Coronary artery (tissue), 2 donors: ENCODE data around the gene MRPS18C.
"Not testable (repeated sequence)": the region's sequence is repeated elsewhere in the genome, so short reads cannot be mapped to it uniquely, and the experiment has no call there.

Source experiments
- DNase-seq: peaks from one replicate; pipeline ENCODE4 v3.0.0-alpha.2; 2017; ENCODE audit warnings: low spot score
- H3K27ac ChIP-seq, 2 donors: fragments of 200-600 bp; sonication (generic); one replicate each; pipeline ENCODE4 v1.5.1; 2016 to 2019
- H3K4me3 ChIP-seq: fragments of 200-600 bp; sonication (generic); 2 replicates; pipeline ENCODE4 v1.5.1; 2016; ENCODE audit warnings: mild to moderate bottlenecking, moderate library complexity
- TF ChIP-seq, protein P1 (sequence below): fragments of 200-600 bp; sonication (generic); IDR thresholded peaks from one replicate; pipeline ENCODE4 v1.5.1; 2019; ENCODE audit warnings: antibody characterized with exemption

MRPS18C gene

GRCh38 chr4:83473966-83474365 is 18.1 kb downstream of the MRPS18C start:
- no peak for DNase-seq
- TF ChIP-seq, protein P1, sequence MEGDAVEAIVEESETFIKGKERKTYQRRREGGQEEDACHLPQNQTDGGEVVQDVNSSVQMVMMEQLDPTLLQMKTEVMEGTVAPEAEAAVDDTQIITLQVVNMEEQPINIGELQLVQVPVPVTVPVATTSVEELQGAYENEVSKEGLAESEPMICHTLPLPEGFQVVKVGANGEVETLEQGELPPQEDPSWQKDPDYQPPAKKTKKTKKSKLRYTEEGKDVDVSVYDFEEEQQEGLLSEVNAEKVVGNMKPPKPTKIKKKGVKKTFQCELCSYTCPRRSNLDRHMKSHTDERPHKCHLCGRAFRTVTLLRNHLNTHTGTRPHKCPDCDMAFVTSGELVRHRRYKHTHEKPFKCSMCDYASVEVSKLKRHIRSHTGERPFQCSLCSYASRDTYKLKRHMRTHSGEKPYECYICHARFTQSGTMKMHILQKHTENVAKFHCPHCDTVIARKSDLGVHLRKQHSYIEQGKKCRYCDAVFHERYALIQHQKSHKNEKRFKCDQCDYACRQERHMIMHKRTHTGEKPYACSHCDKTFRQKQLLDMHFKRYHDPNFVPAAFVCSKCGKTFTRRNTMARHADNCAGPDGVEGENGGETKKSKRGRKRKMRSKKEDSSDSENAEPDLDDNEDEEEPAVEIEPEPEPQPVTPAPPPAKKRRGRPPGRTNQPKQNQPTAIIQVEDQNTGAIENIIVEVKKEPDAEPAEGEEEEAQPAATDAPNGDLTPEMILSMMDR, result no peak
- Histone ChIP-seq H3K4me3 (no peak overlapping the region), H3K27ac (no peak overlapping the region)

DNA sequence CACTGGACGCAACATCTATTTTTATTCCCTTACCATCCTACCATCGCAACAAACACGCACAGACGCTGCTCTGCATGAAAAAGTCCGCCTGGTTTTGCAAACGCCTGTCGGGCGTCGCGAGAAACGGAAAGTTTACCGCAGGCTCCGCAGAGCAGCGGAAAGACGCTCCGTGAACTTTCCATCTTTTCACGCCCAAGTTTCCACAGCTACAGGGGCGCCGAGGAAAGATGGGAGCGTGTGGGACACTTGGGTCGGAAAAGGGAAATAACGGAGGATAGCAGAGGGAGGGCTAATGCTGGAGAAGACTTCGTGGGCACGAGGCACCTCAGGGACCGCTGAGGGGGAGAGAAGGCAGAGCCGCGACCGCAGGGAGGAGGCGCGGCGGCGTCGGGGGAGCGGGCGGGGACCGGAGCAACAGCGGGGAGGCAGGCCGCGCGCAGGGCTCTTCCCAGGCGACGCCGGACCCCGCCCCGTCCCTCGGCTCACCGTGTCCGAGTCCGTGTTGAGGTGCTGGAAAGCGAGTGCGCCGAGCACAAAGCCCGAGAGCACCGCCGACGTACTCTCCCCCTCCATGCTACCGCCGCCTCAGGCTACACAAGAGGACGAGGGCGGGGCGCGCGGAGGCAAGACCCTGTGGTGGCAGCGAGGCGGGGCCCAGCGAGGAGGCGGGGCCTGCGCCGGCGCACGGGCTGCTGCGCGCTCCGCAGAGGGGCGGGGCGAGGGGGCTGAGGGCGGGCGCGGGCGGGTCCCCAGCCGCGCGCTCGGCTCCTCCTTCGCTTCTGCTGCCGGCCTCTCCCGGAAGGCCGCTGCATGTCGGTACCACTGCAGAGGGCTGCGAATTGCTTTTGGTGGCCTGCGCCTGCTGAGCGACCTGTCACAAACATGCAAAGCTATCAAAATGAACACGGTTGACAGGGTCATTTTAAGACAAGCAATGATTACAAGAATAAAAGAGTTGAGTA is 28.9 kb downstream of the MRPS18C start, which contains the start of gene ABRAXAS1:
Gene ABRAXAS1 (minus strand): TSS at position 601 of the 962 bp plus-strand sequence. CDS start 28 bp downstream, at position 573.
- Histone ChIP-seq H3K4me3 (peak within 1 kb of the TSS; percentile 83), H3K27ac (peak within 1 kb of the TSS; percentile 93 to 95)
- TF ChIP-seq, protein P1, result no peak
- peak; percentile 96 for DNase-seq

DNA sequence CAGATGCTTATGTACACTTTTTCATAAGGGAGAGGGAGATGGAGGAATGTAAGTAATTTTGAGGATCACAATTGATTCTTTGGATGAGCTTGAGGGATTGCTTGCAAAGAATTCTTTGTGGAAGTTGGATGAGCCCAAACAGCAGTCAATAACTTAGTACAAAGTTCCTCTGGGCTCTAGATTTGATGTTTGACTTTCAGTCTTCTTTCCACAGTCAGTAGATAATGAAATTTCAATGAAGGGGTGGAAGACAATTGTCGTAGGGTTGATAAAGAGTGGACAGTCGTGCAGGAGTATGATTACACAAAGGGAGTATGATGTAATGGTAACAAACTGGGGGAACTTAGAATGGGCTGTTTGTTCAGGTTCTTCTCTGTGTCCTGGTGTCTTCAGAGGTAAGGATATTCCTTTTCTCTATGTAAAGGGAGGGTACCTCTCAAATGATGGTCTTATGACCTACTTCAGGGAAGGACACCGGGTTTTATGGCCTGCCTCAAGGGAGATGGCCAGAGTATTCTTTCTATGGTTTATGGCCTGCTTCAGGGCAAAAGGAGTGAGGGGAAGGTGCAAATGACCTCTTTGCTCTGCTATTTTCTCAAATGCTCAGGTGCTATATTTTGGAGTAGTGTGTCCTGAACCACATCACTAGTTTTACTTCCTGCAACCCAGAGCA is 30.7 kb downstream of the MRPS18C start:
- Histone ChIP-seq H3K27ac (no peak overlapping the region), H3K4me3 (no peak overlapping the region)
- TF ChIP-seq, protein P1, result no peak
- no peak for DNase-seq

DNA sequence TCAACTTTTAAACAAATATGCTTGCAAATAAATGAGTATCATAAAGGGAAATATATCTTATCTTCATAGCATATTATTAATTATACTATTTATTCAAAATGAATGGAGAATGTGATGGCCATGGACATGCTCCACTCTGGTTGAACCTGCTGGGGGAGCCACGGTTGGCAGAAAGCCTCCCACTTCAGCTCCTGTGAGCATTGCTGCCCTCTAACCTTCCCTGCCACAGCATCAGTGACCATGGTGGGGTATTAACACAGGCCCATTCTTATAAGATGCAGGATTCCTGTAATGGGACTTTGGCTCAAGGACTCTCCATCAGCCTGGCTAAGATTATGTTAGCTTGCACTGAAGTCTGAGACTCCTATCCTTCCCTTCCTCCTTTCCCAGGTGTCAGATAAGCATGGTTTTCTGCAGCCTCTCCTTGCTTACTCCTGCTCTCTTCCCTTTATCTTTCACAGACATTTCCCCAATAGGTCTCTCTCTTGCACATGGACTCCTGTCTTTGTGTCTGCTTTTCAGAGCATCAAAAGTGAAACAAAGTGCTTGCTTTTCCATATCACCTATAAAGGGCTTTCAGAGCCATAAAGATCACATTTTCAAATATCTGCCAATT is 34.0 kb downstream of the MRPS18C start:
- H3K27ac ChIP-seq, result no peak overlapping the region
- H3K4me3 ChIP-seq, result no peak overlapping the region
- TF ChIP-seq, protein P1, result no peak
- DNase-seq, result no peak

GRCh38 chr4:83490876-83491450 is 35.1 kb downstream of the MRPS18C start:
- Histone ChIP-seq H3K27ac (no peak overlapping the region), H3K4me3 (no peak overlapping the region)
- DNase-seq, result no peak
- TF ChIP-seq, protein P1, result no peak

GRCh38 chr4:83496085-83496917 is 40.4 kb downstream of the MRPS18C start:
- H3K27ac ChIP-seq, H3K4me3 ChIP-seq, DNase-seq: not testable (repeated sequence)
